WERI-Rb-1 (cell line): ENCODE results near the gene CASTOR2.

Experiments used
- DNase-seq: peaks from one replicate; pipeline ENCODE4 v3.0.0-alpha.2; 2020
- H3K27ac ChIP-seq: fragments of 250-450 bp; sonication (Bioruptor Pico); 2 replicates; pipeline ENCODE4 v1.5.1; 2020; ENCODE audit warnings: mild to moderate bottlenecking, moderate library complexity
- H3K27me3 ChIP-seq: fragments of 250-450 bp; sonication (Bioruptor Pico); 2 replicates; pipeline ENCODE4 v1.5.1; 2021; ENCODE audit warnings: mild to moderate bottlenecking, low read depth, moderate library complexity; ENCODE audit not compliant: insufficient read depth, severe bottlenecking
- H3K36me3 ChIP-seq: fragments of 250-450 bp; sonication (Bioruptor Pico); 2 replicates; pipeline ENCODE4 v1.5.1; 2020; ENCODE audit warnings: mild to moderate bottlenecking, moderate library complexity
- H3K4me3 ChIP-seq: 2 replicates; pipeline ENCODE4 v1.5.1; 2011; ENCODE audit warnings: low read depth, mild to moderate bottlenecking, control low read depth, low read length
- H3K9me3 ChIP-seq: fragments of 250-450 bp; sonication (Bioruptor Pico); 2 replicates; pipeline ENCODE4 v1.5.1; 2021; ENCODE audit warnings: mild to moderate bottlenecking, moderate library complexity; ENCODE audit not compliant: severe bottlenecking
- TF ChIP-seq, protein P1 (sequence below): IDR thresholded peaks from 2 replicates; pipeline ENCODE4 v1.5.1; 2011; ENCODE audit warnings: low read depth, mild to moderate bottlenecking, control low read depth, inconsistent platforms, low read length

Gene CASTOR2

GRCh38 chr7:75033064-75033463 is 68.6 kb downstream of the CASTOR2 start:
- H3K27ac ChIP-seq = no peak overlapping the region
- TF ChIP-seq, protein P1, sequence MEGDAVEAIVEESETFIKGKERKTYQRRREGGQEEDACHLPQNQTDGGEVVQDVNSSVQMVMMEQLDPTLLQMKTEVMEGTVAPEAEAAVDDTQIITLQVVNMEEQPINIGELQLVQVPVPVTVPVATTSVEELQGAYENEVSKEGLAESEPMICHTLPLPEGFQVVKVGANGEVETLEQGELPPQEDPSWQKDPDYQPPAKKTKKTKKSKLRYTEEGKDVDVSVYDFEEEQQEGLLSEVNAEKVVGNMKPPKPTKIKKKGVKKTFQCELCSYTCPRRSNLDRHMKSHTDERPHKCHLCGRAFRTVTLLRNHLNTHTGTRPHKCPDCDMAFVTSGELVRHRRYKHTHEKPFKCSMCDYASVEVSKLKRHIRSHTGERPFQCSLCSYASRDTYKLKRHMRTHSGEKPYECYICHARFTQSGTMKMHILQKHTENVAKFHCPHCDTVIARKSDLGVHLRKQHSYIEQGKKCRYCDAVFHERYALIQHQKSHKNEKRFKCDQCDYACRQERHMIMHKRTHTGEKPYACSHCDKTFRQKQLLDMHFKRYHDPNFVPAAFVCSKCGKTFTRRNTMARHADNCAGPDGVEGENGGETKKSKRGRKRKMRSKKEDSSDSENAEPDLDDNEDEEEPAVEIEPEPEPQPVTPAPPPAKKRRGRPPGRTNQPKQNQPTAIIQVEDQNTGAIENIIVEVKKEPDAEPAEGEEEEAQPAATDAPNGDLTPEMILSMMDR = peak; percentile 53
- no peaks in the 10 kb centered on the region for H3K27me3 ChIP-seq
- H3K36me3 ChIP-seq = peaks cover 7% of the 10 kb centered on the region; the same call in 1 of the 2 replicates
- no peaks in the 10 kb centered on the region for H3K9me3 ChIP-seq
- H3K4me3 ChIP-seq = no peak overlapping the region
- peak; percentile 66 for DNase-seq

DNA sequence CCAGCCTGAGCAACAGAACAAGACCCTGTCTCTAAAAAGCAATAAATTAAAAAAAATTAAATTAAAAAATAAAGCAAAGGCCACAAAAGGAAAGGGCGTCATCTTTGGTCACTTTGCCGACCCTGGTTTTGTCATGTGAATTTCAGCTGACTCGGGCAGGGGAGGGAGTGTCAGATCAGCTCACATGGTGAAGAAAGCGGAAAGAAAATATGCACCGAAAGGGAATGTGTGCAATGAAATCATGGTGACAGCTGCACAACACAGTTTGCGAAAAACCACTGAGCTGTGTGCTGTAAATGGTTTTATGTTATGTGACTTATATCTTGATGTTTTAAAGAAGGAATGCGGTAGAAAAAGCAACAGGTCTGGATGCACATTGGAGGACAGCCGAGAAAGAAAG is 69.3 kb downstream of the CASTOR2 start:
- Histone ChIP-seq H3K4me3 (no peak overlapping the region), H3K27me3 (no peaks in the 10 kb centered on the region), H3K36me3 (peaks cover 2% of the 10 kb centered on the region; the same call in 1 of the 2 replicates), H3K27ac (no peak overlapping the region), H3K9me3 (no peaks in the 10 kb centered on the region)
- no peak for DNase-seq
- TF ChIP-seq, protein P1 = no peak

DNA sequence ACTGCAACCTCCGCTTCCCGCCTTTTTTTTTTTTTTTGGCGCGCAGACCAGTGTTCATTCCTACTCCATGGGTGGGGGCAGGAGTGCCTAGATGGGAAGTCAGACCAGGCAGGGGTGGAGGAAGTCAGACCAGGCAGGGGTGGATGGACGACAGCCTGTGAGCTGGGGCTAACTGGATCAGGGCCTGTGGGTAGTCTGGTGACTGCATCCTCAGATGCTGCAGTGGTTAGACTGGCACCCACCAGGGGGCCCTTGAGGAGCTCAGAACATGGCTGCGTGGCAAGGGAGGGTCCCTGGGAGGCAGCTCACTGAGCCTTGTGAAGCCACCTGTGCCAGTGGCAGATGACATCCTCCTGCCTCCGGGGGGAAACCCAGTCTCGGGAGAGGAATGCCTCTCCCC is 74.0 kb downstream of the CASTOR2 start:
- H3K27ac ChIP-seq = peak overlapping the region; percentile 100
- H3K27me3 ChIP-seq = no peaks in the 10 kb centered on the region
- peaks cover 19% of the 10 kb centered on the region for H3K36me3 ChIP-seq
- TF ChIP-seq, protein P1 = 0 out of 2 replicates have a peak, but pooled peaks have one; percentile 6
- H3K4me3 ChIP-seq = no peak overlapping the region
- peak; percentile 36 for DNase-seq
- no peaks in the 10 kb centered on the region for H3K9me3 ChIP-seq

GRCh38 chr7:75039166-75039565 is 74.7 kb downstream of the CASTOR2 start:
- H3K9me3 ChIP-seq = no peaks in the 10 kb centered on the region
- H3K36me3 ChIP-seq = peaks cover 26% of the 10 kb centered on the region
- no peaks in the 10 kb centered on the region for H3K27me3 ChIP-seq
- peak overlapping the region; percentile 100 for H3K27ac ChIP-seq
- H3K4me3 ChIP-seq = no peak overlapping the region
- TF ChIP-seq, protein P1 = no peak
- no peak for DNase-seq

DNA sequence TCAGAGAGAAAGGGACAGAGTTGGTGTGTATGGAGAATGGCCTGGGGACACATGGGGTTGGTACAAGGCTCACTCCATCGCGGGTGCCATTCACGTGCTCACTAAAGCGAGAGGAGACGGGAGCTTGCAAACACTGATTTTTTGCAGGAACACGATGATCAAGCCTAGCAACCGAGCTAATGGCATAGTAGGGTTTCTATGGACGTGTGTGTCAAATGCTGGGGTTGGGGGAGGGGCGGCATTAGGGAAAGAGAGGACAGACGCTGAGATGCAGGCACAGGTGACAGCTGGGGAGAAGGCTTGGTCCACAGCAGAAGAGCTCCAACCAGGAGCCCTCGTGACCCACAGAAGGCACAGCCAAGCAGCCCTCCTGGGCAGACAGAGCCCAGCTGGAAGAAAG is 75.2 kb downstream of the CASTOR2 start:
- Histone ChIP-seq H3K4me3 (no peak overlapping the region), H3K27me3 (no peaks in the 10 kb centered on the region), H3K27ac (peak overlapping the region; percentile 100), H3K9me3 (no peaks in the 10 kb centered on the region), H3K36me3 (peaks cover 28% of the 10 kb centered on the region)
- TF ChIP-seq, protein P1 = no peak
- peak; percentile 86 for DNase-seq

GRCh38 chr7:75040512-75040911 is 76.0 kb downstream of the CASTOR2 start:
- TF ChIP-seq, protein P1 = no peak
- peak; percentile 29 for DNase-seq
- peak overlapping the region; percentile 100 for H3K27ac ChIP-seq
- H3K4me3 ChIP-seq = no peak overlapping the region
- H3K27me3 ChIP-seq = no peaks in the 10 kb centered on the region
- peaks cover 36% of the 10 kb centered on the region for H3K36me3 ChIP-seq
- no peaks in the 10 kb centered on the region for H3K9me3 ChIP-seq
